Transverse colon (tissue), 4 donors: ENCODE measurements around the gene KRTCAP2. TPM values are rescaled to one million over a fixed set of nuclear protein-coding genes. Genes with fewer than 3 reads are reported as not detected.

Experiments used
- DNase-seq: peaks from one replicate; pipeline ENCODE4 v3.0.0-alpha.2; 2019
- H3K27ac ChIP-seq, 4 donors: fragments of 200-600 bp; sonication (generic); 2 replicates each; pipeline ENCODE4 v1.5.1; 2016 to 2018; ENCODE audit warnings: inconsistent platforms in 4 of 4
- H3K27me3 ChIP-seq: fragments of 200-600 bp; sonication (generic); 2 replicates; pipeline ENCODE4 v1.5.1; 2017; ENCODE audit warnings: inconsistent platforms
- H3K36me3 ChIP-seq, 4 donors: fragments of 200-600 bp; sonication (generic); 2 replicates each; pipeline ENCODE4 v1.5.1; 2017 to 2019; ENCODE audit warnings: inconsistent platforms in 4 of 4
- H3K4me1 ChIP-seq, 4 donors: fragments of 200-600 bp; sonication (generic); 2 replicates each; pipeline ENCODE4 v1.5.1; 2017 to 2020; ENCODE audit warnings: inconsistent platforms in 4 of 4
- H3K4me3 ChIP-seq, 4 donors: fragments of 200-600 bp; sonication (generic); 1 replicate in 1 of 4; 2 replicates in 3 of 4; pipeline versions ENCODE4 v1.5.1 to v1.6.1; 2017 to 2019; ENCODE audit warnings: inconsistent platforms in 4 of 4
- H3K9me3 ChIP-seq, 2 donors: fragments of 200-600 bp; sonication (generic); 2 replicates each; pipeline ENCODE4 v1.5.1; 2017 to 2019; ENCODE audit warnings: inconsistent platforms in 2 of 2
- EP300 ChIP-seq: sonication (generic); formaldehyde crosslinking; IDR thresholded peaks from one replicate; pipeline ENCODE4 v1.6.1; 2017; ENCODE audit warnings: antibody characterized with exemption, low read depth
- POLR2A ChIP-seq: fragments of 450-650 bp; IDR thresholded peaks from one replicate; pipeline ENCODE4 v1.6.1; 2016; ENCODE audit warnings: antibody characterized with exemption, mild to moderate bottlenecking, moderate library complexity
- POLR2AphosphoS5 ChIP-seq, 3 donors: sonication (generic); formaldehyde crosslinking; IDR thresholded peaks; one replicate each; pipeline ENCODE4 v1.6.1; 2016; ENCODE audit warnings: antibody characterized with exemption in 3 of 3
- WGBS, 2 donors: methylation state at CpG; one replicate each; pipeline ENCODE4 v1.1.5; 2018; ENCODE audit warnings: low coverage in 1 of 2; 5-methylcytosine and 5-hydroxymethylcytosine counted together
- in situ Hi-C, 4 donors: fragments of 200-750 bp; cut with MboI; loops; one replicate each; pipeline versions ENCODE4 v1.15.0 to v1.15.1; 2017; ENCODE audit warnings: low sequenced_read_pairs in 3 of 4, low pct_ligation_motif_present in 1 of 4, low pct_unique_long_range_greater_than_20kb in 1 of 4
- intact Hi-C: fragments of 100-400 bp; cut with DNase I; formaldehyde crosslinking; loops from one replicate; pipeline ENCODE4 v1.15.1; 2023; ENCODE audit warnings: low total_unique reads
- total RNA-seq, 4 donors: library from RNA; depleted of rRNA; stranded (reverse); fragments of >200 nt; gene quantifications; one replicate each; pipeline ENCODE4 v1.1.0, GENCODE V29; 2016
- TF ChIP-seq, protein P1 (sequence below), 5 experiments: fragments of 200-600 bp in 3 of 5; fragments of 450-650 bp in 2 of 5; sonication (generic) in 3 of 5; IDR thresholded peaks; 1 replicate in 2 of 5; 2 replicates in 3 of 5; pipeline ENCODE4 v1.5.1; 2016 to 2017; ENCODE audit warnings: antibody characterized with exemption in 5 of 5, inconsistent platforms in 3 of 5, mild to moderate bottlenecking in 2 of 5, moderate library complexity in 1 of 5

Gene KRTCAP2
- total RNA-seq, 4 donors from 2014 or later, result 106 to 240 (median 131) TPM

DNA sequence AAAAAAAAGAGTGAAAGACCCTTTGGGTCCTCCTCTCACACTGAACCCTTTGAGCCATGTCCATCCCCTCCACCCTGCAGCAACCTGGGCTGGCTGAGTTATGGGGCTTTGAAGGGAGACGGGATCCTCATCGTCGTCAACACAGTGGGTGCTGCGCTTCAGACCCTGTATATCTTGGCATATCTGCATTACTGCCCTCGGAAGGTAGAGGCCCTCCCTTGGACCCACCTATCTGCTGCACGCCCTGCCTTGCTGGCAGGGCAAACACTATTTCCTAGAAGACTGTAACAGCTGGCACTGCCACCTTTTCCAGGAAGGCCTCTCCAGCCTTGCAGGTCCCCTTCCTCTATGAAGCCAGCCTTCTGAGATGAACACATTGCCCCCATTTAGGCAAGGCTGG, 36.4 kb downstream of the KRTCAP2 start:
- TF ChIP-seq POLR2A (peak; percentile 49), EP300 (no peak), POLR2AphosphoS5 (IDR thresholded peaks at IDR 0.05) (peak in 2 of 3 donors; percentile 34 to 43)
- TF ChIP-seq, protein P1, sequence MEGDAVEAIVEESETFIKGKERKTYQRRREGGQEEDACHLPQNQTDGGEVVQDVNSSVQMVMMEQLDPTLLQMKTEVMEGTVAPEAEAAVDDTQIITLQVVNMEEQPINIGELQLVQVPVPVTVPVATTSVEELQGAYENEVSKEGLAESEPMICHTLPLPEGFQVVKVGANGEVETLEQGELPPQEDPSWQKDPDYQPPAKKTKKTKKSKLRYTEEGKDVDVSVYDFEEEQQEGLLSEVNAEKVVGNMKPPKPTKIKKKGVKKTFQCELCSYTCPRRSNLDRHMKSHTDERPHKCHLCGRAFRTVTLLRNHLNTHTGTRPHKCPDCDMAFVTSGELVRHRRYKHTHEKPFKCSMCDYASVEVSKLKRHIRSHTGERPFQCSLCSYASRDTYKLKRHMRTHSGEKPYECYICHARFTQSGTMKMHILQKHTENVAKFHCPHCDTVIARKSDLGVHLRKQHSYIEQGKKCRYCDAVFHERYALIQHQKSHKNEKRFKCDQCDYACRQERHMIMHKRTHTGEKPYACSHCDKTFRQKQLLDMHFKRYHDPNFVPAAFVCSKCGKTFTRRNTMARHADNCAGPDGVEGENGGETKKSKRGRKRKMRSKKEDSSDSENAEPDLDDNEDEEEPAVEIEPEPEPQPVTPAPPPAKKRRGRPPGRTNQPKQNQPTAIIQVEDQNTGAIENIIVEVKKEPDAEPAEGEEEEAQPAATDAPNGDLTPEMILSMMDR (IDR thresholded peaks at IDR 0.05), result peak in 1 of 5 experiments; percentile 35
- H3K36me3 ChIP-seq, result peaks cover 0 to 19% (median 4%) of the 10 kb centered on the region in 4 donors
- WGBS, 2 donors, result 20 to 26% methylated on average over 6 of the region's 6 CpGs
- in situ Hi-C loops, result no loop called here
- peaks cover 12 to 72% (median 52%) of the 10 kb centered on the region in 4 donors for H3K4me1 ChIP-seq
- H3K4me3 ChIP-seq, result peak overlapping the region in 3 of 4 donors; percentile 50 to 67 (median 60)
- peak overlapping the region; percentile 96 to 100 (median 100) for H3K27ac ChIP-seq
- peak; percentile 57 for DNase-seq
- intact Hi-C loops, result no loop called here
- no peaks in the 10 kb centered on the region for H3K27me3 ChIP-seq
- no peaks in the 10 kb centered on the region for H3K9me3 ChIP-seq

- intact Hi-C loops, result no loop called here
- 0% methylated on average over 3 to 47 of the region's 52 CpGs for WGBS, 2 donors
Observed at GRCh38 chr1:155135415-155136028, 37.6 kb downstream of the KRTCAP2 start, which contains the start of gene SLC50A1. TSS of gene SLC50A1 (plus strand) at chr1:155135852. CDS start at chr1:155135912, 60 bp downstream.

GRCh38 chr1:155134880-155135414, 38.2 kb downstream of the KRTCAP2 start:
- H3K4me1 ChIP-seq, result peaks cover 12 to 87% (median 61%) of the 10 kb centered on the region in 4 donors
- peaks cover 0 to 23% (median 6%) of the 10 kb centered on the region in 4 donors for H3K36me3 ChIP-seq
- WGBS, 2 donors, result 10 to 15% methylated on average over 5 to 18 of the region's 18 CpGs
- in situ Hi-C loops (no loop called here), intact Hi-C loops (no loop called here)
- peak; percentile 95 for DNase-seq
- H3K4me3 ChIP-seq, result peak overlapping the region; percentile 50 to 67 (median 63)
- H3K27ac ChIP-seq, result peak overlapping the region; percentile 96 to 100 (median 100)
- TF ChIP-seq, protein P1 (IDR thresholded peaks at IDR 0.05), result no peak
- TF ChIP-seq EP300, result peak; percentile 66
- peak; percentile 81 to 84 (median 81) for TF ChIP-seq POLR2AphosphoS5 (IDR thresholded peaks at IDR 0.05)
- TF ChIP-seq POLR2A, result no peak
- H3K9me3 ChIP-seq, result no peaks in the 10 kb centered on the region
- H3K27me3 ChIP-seq, result no peaks in the 10 kb centered on the region

More at GRCh38 chr1:155135415-155136028, 37.6 kb downstream of the KRTCAP2 start, which contains the start of gene SLC50A1:
- no peaks in the 10 kb centered on the region for H3K9me3 ChIP-seq
- in situ Hi-C loops, result no loop called here
- H3K4me1 ChIP-seq, result peaks cover 12 to 83% (median 56%) of the 10 kb centered on the region in 4 donors
- H3K27ac ChIP-seq, result peak within 1 kb of the TSS; percentile 96 to 100 (median 100)
- H3K36me3 ChIP-seq, result peaks cover 0 to 23% (median 6%) of the 10 kb centered on the region in 4 donors
- peak within 1 kb of the TSS; percentile 50 to 67 (median 63) for H3K4me3 ChIP-seq
- TF ChIP-seq POLR2AphosphoS5 (IDR thresholded peaks at IDR 0.05), result peak; percentile 96 to 98 (median 97)
- no peak for TF ChIP-seq EP300
- TF ChIP-seq, protein P1 (IDR thresholded peaks at IDR 0.05), result peak; percentile 35 to 84 (median 47)
- peak; percentile 97 for TF ChIP-seq POLR2A
- DNase-seq, result peak; percentile 96
- H3K27me3 ChIP-seq, result no peaks in the 10 kb centered on the region

DNA sequence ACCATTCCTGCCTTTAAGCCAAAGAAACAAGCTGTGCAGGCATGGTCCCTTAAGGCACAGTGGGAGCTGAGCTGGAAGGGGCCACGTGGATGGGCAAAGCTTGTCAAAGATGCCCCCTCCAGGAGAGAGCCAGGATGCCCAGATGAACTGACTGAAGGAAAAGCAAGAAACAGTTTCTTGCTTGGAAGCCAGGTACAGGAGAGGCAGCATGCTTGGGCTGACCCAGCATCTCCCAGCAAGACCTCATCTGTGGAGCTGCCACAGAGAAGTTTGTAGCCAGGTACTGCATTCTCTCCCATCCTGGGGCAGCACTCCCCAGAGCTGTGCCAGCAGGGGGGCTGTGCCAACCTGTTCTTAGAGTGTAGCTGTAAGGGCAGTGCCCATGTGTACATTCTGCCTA, 38.8 kb downstream of the KRTCAP2 start:
- peaks cover 12 to 88% (median 63%) of the 10 kb centered on the region in 4 donors for H3K4me1 ChIP-seq
- H3K9me3 ChIP-seq, result no peaks in the 10 kb centered on the region
- DNase-seq, result no peak
- WGBS, 2 donors, result 45% methylated on average over 1 of the region's 1 CpG; no CpG with 5 or more reads in 1 of the 2 donors
- no peaks in the 10 kb centered on the region for H3K27me3 ChIP-seq
- H3K36me3 ChIP-seq, result peaks cover 0 to 23% (median 6%) of the 10 kb centered on the region in 4 donors
- in situ Hi-C loops (no loop called here), intact Hi-C loops (no loop called here)
- H3K4me3 ChIP-seq, result peak overlapping the region in 1 of 4 donors; percentile 60
- TF ChIP-seq POLR2AphosphoS5 (IDR thresholded peaks at IDR 0.05) (no peak), POLR2A (no peak), EP300 (no peak)
- TF ChIP-seq, protein P1 (IDR thresholded peaks at IDR 0.05), result no peak
- peak overlapping the region; percentile 96 to 100 (median 100) for H3K27ac ChIP-seq
